HG02970 (cell line): ENCODE data around the gene CCL2.

ENCODE experiments used
- ATAC-seq: cut with Tn5 transposase; IDR thresholded peaks from one replicate; pipeline ENCODE4 v1.9.1; 2021; ENCODE audit warnings: mild to moderate bottlenecking, moderate library complexity, moderate number of reproducible peaks; ENCODE audit not compliant: unreplicated experiment, low FRiP score

CCL2 gene

DNA sequence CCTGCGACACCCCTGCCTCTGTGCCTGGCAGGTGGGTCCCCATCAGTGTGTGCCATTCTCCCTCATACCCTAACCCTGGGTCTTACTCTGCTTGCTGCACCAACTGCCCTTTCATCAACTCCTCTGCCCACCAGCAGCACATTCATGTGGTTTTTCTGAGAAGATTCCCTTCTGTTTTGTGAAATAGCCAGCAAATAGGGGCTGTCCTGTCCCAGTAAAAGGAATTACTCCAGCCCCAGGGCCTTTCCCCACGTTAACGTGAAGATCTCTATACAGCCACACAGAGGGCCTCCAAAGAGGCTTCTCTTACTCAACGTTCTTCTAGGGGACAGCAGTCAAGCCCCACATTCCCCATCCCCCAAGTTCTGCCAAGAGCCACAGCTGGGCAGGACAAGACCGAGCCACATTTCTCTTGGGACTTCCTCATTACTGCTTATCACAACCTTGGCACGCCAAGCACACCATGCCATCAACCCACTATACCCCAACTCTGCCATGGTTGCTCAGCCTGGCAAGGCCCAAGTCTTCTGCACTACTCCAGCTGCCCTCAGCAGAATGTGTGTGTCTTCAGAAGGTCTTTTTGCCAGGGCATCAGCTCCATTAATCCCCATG lies 18.7 kb upstream of the CCL2 start:
- no peak for ATAC-seq

DNA sequence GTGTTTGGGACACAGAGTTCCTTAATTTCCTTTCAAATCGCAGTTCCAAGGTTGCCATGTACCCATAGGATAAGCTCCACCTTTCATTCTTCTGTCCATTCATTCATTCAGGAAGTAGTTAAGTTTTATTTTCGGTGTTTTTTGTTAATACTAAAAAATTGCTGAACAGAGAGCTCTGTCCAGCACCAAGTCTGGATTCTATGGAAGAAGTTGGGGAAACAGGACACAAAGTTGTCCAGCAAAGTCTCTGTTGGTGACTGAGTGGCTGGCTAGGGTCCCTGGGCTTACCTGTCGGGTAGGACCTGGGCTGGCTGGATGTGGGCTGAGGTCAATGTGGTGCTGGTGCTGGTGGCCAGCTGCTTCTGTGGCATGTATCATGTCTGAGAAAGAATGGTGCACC lies 17.6 kb upstream of the CCL2 start:
- ATAC-seq, result no peak

DNA sequence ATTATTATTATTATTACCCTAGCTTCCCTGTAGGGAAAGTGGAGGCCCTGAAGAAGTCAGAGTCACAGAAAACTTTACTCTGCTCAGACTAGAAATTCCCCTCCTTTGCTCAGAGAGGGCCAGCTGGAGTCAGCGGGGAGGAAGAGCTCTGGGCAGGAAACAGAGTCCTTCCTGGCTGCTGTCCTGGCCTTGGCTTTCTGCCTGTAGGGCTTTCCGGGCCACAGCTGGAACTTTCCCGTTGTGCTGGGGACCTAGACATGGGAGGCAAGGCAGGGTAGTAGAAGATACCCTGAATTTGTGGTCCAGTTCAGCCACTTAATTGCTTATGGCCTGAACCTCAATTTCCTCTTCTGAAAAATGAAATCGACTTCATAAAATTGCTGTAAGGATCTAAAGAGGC lies 14.0 kb upstream of the CCL2 start:
- no peak for ATAC-seq

DNA sequence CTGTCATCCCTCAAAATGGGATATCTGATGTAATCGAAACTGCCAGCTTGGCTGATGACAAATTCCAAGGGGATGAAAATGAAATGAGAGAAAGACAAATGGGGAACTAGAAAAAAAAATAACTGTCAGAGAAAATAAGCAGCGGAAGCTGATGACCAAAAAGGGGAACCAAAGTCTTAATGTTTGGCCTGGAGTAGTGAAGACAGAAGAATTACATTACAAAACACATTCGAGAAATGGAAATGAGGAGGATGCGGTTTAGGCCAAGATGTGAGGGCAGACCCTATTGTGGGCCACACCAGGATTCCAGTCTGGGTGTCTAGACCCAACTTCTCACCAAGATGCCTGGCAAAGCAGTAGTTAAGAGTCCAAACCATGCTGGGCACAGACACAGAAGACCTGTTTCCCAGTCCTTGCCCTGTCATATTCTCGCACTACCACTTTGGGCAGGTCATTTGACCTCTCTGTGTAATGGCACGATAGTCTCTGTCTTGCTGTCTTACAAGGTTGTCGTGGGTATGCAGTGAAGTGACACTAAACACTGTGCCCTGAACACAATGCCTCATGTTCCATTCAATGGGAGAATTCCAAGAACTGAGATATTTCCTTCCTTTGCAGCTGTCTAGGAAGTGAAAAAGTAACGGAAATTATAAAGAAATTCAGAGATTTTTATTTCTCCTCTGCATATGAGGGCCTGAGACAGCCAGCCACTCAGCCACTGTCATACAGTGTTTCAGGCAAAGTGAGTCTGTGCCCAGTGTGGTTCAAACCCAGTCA lies 12.3 kb upstream of the CCL2 start:
- ATAC-seq, result no peak

DNA sequence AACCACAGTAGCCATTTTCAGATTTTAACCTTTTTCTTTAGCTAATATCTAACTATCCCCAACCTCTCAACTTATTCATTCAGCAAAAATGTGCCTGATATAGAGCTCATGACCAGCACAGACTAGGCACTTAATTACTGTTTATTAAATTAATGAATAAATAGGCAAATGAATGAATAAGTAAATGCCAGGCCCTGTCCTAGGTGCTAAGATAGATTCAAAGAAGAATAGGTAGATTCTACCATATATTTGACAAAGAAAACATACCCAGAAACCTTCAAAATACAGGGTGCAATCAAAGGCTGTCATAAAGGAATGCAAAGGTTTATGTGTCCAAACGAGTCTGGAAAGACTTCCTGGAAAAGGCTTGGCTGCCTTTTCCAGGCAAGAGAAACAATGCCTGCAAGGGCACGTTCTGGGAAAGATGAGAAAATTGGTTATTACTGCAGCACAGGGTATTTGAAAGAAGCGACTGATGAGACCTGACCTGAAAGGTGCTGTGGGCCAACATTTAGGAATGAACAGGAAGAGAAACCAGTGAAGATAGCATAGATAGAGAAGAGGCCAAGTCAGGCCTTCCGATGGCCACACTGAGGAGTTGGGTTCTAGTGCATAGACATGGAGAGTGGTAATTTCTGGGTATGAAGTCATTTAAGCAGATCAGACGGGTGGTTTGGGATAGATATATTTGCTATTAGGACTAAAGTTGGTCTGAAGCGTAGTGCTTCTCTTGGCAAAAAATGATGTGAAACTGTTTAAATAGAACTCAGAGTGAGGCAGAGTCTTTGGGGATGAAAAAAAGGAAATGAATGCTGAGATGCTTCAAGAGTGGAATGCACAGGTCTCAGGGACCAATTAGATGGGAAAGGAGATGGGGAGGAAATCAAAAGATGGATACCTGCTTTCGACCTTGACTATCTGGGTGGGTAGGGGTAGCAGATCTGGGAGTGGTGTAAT lies 11.4 kb upstream of the CCL2 start:
- no peak for ATAC-seq

GRCh38 chr17:34245351-34245905 lies 9.7 kb upstream of the CCL2 start:
- no peak for ATAC-seq

- no peak for ATAC-seq
Observed at GRCh38 chr17:34246446-34246845, 8.6 kb upstream of the CCL2 start.

DNA sequence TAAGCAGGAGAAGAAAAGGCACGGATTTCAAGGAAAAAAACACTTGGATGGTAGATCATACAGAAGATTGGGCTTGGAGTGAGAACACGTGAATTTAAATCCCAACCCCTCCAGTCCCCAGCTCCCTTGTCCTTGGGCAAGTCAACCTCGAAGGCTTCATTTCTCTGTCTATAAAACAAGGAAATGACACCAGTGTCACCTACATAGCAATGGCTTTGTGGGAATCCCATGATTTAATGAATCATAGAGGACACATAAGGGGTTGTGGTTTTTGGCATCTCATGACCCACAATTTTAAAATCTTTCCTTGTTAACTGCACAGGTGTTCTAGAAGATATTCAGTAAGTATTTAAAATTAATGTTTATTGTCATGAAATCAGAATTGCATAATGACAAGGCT lies 8.2 kb upstream of the CCL2 start:
- ATAC-seq, result no peak

DNA sequence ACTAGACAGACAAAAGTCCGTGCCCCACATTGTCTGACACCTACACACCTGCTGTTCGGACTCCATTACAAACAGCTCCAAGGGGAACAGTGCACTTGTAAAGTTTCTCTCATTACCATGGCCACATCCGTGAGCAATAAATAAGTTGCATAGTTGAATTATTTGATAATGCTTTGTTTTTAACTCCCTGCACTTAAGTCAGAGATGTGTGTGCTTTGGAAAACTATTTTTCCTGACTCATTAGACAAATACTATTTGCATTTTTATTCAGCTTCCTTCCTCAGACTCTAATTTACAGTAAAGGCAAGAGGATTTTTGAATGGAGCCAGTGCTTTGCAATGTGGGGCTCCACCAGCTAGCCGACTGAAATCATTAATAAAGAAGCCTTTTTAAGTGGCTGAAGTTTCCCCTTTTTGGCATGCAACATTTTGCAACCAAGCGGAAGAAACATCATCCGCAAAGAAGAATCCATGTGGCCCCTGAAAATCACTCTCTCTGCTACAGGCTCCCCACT lies 6.5 kb upstream of the CCL2 start:
- no peak for ATAC-seq

DNA sequence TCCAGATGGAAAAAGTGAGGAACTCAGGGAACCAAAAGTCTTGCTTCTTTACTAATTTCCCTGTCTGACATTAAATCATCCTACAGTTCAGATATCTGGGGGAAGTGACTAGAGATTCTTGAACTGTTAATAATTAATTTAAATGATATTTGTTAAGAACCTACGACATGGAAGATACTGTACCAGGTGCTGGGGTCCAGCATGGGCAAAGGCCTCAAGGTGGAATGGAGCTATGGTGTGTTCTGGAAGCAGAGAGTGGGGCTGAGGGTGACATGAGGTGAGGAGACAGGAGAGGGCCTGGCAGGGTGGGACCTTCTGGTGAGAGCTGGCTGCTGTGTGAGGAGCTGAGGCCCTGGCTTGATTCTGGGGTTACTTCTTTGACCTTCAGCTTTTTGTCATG lies 6.0 kb upstream of the CCL2 start:
- no peak for ATAC-seq

- ATAC-seq, result no peak
Observed at GRCh38 chr17:34249478-34249877, 5.6 kb upstream of the CCL2 start.

GRCh38 chr17:34251186-34251585 lies 3.9 kb upstream of the CCL2 start:
- ATAC-seq, result no peak

GRCh38 chr17:34252095-34252443 lies 3.0 kb upstream of the CCL2 start:
- ATAC-seq, result no peak

GRCh38 chr17:34252444-34253138 lies 2.5 kb upstream of the CCL2 start:
- ATAC-seq, result no peak

DNA sequence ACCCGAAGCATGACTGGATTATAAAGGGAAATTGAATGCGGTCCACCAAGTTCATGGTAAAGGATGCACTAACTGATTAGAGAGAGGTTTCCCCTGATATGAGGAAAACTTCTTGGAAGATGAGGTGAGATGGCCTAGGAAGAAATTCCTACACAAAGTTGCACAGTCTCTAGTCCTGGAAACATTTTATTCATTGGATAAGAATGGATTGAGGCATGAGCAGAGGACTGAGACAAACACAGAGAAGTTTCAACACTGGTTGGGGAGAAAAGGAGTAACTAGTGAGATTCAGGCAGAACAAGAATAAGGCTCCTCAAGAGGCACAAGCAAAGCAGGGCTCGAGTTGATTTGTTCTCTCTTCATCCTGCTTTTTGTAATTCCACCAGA lies 2.0 kb upstream of the CCL2 start:
- no peak for ATAC-seq

GRCh38 chr17:34254146-34254545 lies 939 bp upstream of the CCL2 start:
- no peak for ATAC-seq

GRCh38 chr17:34255381-34255732 lies 272 bp downstream of the CCL2 start:
- ATAC-seq, result no peak

DNA sequence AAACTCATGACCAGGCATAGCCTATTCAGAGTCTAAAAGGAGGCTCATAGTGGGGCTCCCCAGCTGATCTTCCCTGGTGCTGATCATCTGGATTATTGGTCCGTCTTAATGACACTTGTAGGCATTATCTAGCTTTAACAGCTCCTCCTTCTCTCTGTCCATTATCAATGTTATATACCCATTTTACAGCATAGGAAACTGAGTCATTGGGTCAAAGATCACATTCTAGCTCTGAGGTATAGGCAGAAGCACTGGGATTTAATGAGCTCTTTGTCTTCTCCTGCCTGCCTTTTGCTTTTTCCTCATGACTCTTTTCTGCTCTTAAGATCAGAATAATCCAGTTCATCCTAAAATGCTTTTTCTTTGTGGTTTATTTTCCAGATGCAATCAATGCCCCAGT lies 756 bp downstream of the CCL2 start:
- no peak for ATAC-seq

GRCh38 chr17:34257299-34257985 lies 2.4 kb downstream of the CCL2 start:
- ATAC-seq, result no peak

DNA sequence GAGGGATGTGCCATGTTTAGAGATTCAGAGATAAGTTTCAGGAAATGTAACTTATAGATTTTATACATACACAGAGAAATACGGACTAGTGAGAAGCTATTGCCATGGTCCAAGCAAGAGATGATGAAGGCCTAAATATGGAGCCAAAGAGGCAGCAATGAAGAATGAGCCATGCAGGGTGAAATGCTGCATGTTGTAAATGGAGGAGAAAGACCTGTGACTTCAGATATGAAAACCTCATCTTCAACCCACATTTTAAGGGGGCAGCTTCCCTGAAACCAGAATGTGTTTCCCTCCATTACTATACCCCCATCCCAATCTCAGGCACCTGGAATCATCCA lies 2.9 kb downstream of the CCL2 start:
- ATAC-seq, result no peak
